Gastrocnemius medialis (tissue), 4 donors: ENCODE data around the gene TRA2B.

Experiments used
- POLR2A ChIP-seq, 2 donors: fragments of 450-650 bp; IDR thresholded peaks; one replicate each; pipeline ENCODE4 v1.6.1; 2017; ENCODE audit warnings: antibody characterized with exemption in 2 of 2, mild to moderate bottlenecking in 2 of 2, moderate library complexity in 2 of 2
- TF ChIP-seq, protein P1 (sequence below), 5 experiments: fragments of 450-650 bp in 3 of 5; fragments of 200-600 bp in 2 of 5; sonication (generic) in 2 of 5; IDR thresholded peaks in 4 of 5; conservative IDR thresholded peaks in 1 of 5; 1 replicate in 4 of 5; 2 replicates in 1 of 5; pipeline ENCODE4 v1.5.1; 2016 to 2019; ENCODE audit warnings: antibody characterized with exemption in 5 of 5, mild to moderate bottlenecking in 3 of 5, moderate library complexity in 3 of 5

DNA sequence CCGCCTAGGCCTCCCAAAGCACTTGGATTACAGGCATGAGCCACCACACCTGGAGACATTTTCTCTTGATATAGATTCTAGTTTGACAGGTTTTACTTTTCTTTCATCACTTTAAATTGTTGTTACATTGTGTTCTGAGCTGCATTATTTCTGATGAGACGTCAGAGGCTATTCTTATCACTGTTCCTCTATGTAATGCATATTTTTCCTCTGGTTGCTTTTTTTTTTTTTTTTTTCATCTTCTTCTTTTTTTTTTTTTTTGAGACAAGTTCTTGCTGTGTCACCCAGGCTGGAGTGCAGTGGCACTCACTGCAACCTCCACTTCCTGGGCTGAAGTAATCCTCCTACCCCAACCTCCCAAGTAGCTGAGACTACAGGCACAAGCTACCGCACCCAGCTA, 41.2 kb downstream of the TRA2B start:
- TF ChIP-seq, protein P1, sequence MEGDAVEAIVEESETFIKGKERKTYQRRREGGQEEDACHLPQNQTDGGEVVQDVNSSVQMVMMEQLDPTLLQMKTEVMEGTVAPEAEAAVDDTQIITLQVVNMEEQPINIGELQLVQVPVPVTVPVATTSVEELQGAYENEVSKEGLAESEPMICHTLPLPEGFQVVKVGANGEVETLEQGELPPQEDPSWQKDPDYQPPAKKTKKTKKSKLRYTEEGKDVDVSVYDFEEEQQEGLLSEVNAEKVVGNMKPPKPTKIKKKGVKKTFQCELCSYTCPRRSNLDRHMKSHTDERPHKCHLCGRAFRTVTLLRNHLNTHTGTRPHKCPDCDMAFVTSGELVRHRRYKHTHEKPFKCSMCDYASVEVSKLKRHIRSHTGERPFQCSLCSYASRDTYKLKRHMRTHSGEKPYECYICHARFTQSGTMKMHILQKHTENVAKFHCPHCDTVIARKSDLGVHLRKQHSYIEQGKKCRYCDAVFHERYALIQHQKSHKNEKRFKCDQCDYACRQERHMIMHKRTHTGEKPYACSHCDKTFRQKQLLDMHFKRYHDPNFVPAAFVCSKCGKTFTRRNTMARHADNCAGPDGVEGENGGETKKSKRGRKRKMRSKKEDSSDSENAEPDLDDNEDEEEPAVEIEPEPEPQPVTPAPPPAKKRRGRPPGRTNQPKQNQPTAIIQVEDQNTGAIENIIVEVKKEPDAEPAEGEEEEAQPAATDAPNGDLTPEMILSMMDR (IDR thresholded peaks at IDR 0.05 in 4 of 5, conservative IDR thresholded peaks at IDR 0.05 in 1 of 5), result no peak
- no peak for TF ChIP-seq POLR2A (IDR thresholded peaks at IDR 0.05)
